Colonic mucosa (tissue), 4 donors: ENCODE measurements around the gene IQSEC1. TPM values are rescaled to one million over a fixed set of nuclear protein-coding genes. Genes with fewer than 3 reads are reported as not detected.

Experiments
- DNase-seq: peaks from one replicate; pipeline ENCODE4 v3.0.0-alpha.2; 2020
- H3K27ac ChIP-seq: fragments of 200-600 bp; one replicate; pipeline ENCODE4 v1.8.0; 2021
- H3K27me3 ChIP-seq: fragments of 200-600 bp; one replicate; pipeline ENCODE4 v1.8.0; 2021
- H3K36me3 ChIP-seq: fragments of 200-600 bp; one replicate; pipeline ENCODE4 v1.8.0; 2021
- H3K4me1 ChIP-seq: fragments of 200-600 bp; one replicate; pipeline ENCODE4 v1.8.0; 2021; ENCODE audit warnings: mild to moderate bottlenecking
- H3K4me3 ChIP-seq: fragments of 200-600 bp; one replicate; pipeline ENCODE4 v1.8.0; 2021
- H3K9ac ChIP-seq, 2 donors: one replicate each; pipeline ENCODE4 v1.7.0; 2013; ENCODE audit warnings: control low read depth in 2 of 2, low read depth in 2 of 2, low read length in 2 of 2
- H3K9me3 ChIP-seq: fragments of 200-600 bp; one replicate; pipeline ENCODE4 v1.8.0; 2021
- intact Hi-C: fragments of 100-400 bp; cut with DNase I; formaldehyde crosslinking; loops from one replicate; pipeline ENCODE4 v1.14.1; 2022
- total RNA-seq, 2 donors: library from RNA; stranded (reverse); fragmentation: NEBNext Ultra II Directional in 1 of 2; extraction: Animal tissue kit (Norgen Biotek cat#: 25700) in 1 of 2; gene quantifications; one replicate each; pipeline ENCODE4 v1.2.1, GENCODE V29; 2021
- TF ChIP-seq, protein P1 (sequence below): fragments of 200-600 bp; IDR thresholded peaks from one replicate; pipeline ENCODE4 v1.8.0; 2022; ENCODE audit warnings: antibody characterized with exemption, mild to moderate bottlenecking
- donor health status: healthy.
- donor health status: DM: no; HTN: no; CAD: no.
- donor health status: DM: no; HTN: no; CAD: no.

IQSEC1 gene
- total RNA-seq, 2 donors from 2014 or later: 14.8 to 19.2 TPM

DNA sequence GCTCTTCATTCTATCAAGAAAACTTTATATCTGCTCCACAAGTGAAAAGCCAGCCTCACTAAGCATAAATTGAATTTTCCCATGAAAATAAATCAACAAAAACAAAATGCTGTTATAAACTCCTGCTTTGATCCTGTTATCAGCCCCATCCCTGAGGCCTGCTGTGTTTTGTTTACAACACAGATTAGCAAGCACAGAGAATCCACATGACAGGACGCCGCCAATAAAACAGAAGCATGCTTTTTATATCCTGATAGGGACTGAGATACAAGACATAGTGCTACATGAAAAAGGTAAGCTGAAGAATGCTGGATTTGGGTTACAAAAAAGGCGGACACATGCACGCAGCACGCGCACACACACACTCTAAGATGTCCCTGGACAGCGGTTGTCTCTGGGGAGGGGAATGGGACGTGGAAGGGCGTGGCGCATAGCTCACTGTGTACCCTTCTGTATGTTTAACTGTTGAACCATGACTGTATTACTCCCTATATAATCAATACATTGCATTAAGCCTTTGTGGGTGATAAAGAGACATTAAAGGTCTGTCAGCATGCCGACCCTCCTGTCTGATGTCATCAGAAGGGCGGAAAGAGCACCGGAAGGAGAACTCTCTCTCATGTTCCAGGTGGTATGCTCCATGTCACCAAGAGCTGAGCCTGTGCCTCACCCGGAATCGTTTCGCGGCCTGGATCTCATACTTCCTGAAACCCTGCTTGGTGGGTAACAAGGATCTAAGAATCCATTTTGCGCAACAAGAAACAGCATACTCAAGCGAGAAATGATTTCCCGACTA lies 93.9 kb downstream of the IQSEC1 start:
- intact Hi-C loops: no loop called here
- Histone ChIP-seq H3K4me1 (no peaks in the 10 kb centered on the region), H3K27me3 (no peaks in the 10 kb centered on the region), H3K9me3 (no peaks in the 10 kb centered on the region), H3K4me3 (no peak overlapping the region), H3K36me3 (no peaks in the 10 kb centered on the region), H3K27ac (no peak overlapping the region), H3K9ac (no peak overlapping the region)
- TF ChIP-seq, protein P1, sequence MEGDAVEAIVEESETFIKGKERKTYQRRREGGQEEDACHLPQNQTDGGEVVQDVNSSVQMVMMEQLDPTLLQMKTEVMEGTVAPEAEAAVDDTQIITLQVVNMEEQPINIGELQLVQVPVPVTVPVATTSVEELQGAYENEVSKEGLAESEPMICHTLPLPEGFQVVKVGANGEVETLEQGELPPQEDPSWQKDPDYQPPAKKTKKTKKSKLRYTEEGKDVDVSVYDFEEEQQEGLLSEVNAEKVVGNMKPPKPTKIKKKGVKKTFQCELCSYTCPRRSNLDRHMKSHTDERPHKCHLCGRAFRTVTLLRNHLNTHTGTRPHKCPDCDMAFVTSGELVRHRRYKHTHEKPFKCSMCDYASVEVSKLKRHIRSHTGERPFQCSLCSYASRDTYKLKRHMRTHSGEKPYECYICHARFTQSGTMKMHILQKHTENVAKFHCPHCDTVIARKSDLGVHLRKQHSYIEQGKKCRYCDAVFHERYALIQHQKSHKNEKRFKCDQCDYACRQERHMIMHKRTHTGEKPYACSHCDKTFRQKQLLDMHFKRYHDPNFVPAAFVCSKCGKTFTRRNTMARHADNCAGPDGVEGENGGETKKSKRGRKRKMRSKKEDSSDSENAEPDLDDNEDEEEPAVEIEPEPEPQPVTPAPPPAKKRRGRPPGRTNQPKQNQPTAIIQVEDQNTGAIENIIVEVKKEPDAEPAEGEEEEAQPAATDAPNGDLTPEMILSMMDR: no peak
- DNase-seq: no peak

DNA sequence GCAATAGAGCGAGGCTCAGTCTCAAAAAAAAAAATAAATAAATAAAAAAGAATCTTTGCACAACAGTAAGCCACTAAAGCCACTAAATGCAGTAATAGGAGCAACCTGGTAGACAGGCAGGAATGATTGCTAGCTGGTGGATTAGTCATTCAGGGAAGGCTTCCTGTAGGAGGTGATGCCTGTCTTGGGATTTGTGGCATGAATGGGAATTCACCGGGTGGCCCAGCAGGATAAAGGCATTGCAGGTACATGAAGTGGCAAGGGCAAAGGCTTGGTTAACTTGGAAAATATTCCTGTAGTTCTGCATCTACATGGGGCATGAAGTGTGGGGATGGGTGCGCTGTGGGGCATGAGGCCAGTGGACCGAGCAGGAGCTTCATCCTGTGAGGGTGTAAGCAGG lies 94.5 kb downstream of the IQSEC1 start:
- no peaks in the 10 kb centered on the region for H3K36me3 ChIP-seq
- H3K27me3 ChIP-seq: no peaks in the 10 kb centered on the region
- H3K9me3 ChIP-seq: no peaks in the 10 kb centered on the region
- no peak overlapping the region for H3K4me3 ChIP-seq
- H3K4me1 ChIP-seq: no peaks in the 10 kb centered on the region
- H3K27ac ChIP-seq: no peak overlapping the region
- intact Hi-C loops: no loop called here
- TF ChIP-seq, protein P1: no peak
- H3K9ac ChIP-seq: no peak overlapping the region
- DNase-seq: no peak

DNA sequence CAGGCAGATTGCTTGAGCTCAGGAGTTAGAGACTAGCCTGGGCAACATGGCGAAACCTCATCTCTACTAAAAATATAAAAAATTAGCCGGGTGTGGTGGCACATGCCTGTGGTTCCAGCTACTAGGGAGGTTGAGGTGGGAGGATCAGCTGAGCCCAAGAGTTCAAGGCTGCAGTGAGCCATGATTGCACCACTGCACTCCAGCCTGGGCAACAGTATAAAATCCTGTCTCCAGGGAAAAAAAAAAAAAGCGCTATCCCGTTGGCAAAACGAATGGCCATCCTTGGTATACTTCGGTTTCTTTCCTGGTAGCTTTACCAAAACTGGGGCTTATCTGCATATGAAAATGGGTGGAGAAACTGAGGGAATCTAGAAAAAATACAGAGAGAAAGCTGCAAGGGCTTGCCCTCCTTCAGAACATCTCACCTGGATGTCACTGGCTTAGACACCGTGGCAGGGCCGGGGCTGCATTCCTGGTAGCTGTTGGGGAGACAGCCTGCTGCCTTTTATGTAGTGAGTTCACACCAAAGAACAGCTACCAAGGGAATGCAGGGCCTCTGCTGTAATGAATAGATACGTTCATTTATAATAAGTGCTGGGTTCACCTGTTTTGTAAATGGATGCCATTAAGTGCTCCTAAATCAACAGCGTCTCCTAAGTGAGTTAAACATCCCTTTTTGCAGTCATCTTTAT lies 96.0 kb downstream of the IQSEC1 start:
- Histone ChIP-seq H3K27ac (no peak overlapping the region), H3K4me1 (no peaks in the 10 kb centered on the region), H3K27me3 (no peaks in the 10 kb centered on the region), H3K9ac (no peak overlapping the region), H3K36me3 (no peaks in the 10 kb centered on the region), H3K4me3 (no peak overlapping the region), H3K9me3 (no peaks in the 10 kb centered on the region)
- TF ChIP-seq, protein P1: no peak
- DNase-seq: no peak
- intact Hi-C loops: no loop called here

DNA sequence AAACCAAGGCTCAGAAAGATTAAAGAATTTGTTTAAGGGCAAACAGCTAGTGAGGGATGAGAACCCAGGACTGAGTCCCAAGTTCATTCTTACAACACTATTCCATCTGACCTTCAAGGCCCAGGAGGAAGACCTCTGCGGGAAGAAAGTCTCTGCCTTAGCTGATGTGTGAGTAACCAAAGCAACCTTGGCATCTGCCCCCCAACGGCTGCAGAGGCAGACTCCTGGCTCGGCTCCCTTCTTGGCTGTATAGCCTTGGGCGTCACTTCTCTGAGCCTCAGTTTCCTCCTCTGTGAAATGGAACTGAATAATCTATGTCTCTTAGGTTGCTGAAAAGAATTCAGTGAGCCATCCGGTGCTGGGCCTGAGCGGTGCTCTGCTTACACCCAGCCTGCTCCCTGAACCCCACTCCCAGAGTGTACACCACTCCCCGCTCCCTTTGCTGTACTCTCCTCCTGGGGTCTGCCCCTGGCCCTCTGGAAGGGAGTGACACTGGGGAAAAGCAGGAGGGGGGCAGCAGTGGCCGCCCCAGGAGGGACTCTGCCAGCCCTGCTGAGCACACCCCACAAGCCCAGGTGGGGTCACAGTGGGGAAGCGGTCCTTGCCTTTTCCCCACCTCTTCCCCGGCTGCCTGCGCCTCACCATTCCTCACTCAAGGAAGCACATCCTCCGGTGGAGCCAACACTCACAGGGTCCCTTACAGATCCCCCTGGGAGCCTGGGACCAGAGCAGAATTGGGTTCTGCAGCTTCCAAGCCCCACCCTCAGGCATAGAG lies 97.3 kb downstream of the IQSEC1 start:
- no peak overlapping the region for H3K4me3 ChIP-seq
- TF ChIP-seq, protein P1: no peak
- H3K27ac ChIP-seq: no peak overlapping the region
- H3K27me3 ChIP-seq: no peaks in the 10 kb centered on the region
- no peaks in the 10 kb centered on the region for H3K4me1 ChIP-seq
- intact Hi-C loops: no loop called here
- H3K9ac ChIP-seq: no peak overlapping the region
- H3K9me3 ChIP-seq: no peaks in the 10 kb centered on the region
- DNase-seq: no peak
- H3K36me3 ChIP-seq: no peaks in the 10 kb centered on the region

DNA sequence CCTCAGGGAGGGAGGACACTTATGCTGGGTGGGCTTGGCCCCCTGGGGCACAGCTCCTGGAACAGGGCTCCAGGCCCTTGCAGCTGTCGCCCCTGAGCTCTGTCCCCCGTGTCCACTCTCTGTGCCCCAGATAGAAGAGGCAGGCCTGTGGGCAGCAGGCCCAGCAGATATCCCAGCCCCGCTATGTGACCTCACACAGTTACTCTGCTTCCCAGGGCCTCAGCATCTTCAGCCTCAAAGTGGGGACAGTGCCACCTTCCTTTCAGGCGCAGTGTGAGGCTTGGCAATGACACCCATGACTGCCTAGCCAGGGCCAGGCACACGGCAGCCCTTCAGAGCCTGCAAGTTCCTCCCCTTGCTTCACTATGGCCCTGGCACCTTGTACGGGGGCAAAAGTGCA lies 98.4 kb downstream of the IQSEC1 start:
- TF ChIP-seq, protein P1: no peak
- H3K9me3 ChIP-seq: no peaks in the 10 kb centered on the region
- no peak overlapping the region for H3K9ac ChIP-seq
- no peak overlapping the region for H3K27ac ChIP-seq
- intact Hi-C loops: no loop called here
- H3K27me3 ChIP-seq: no peaks in the 10 kb centered on the region
- H3K36me3 ChIP-seq: no peaks in the 10 kb centered on the region
- H3K4me1 ChIP-seq: no peaks in the 10 kb centered on the region
- H3K4me3 ChIP-seq: no peak overlapping the region
- no peak for DNase-seq
